OCI-LY1 (cell line): ENCODE data around the gene RFTN1.

Source experiments
- EZH2 ChIP-seq: fragments of 200-600 bp; sonication (generic), shearing (Covaris generic); IDR thresholded peaks from 2 replicates; pipeline ENCODE4 v1.8.0; 2017; ENCODE audit warnings: borderline replicate concordance, mixed run types, mild to moderate bottlenecking, antibody characterized with exemption, low read length, moderate library complexity, mixed read lengths
- TF ChIP-seq, protein P1 (sequence below): fragments of 200-600 bp; sonication (generic), shearing (Covaris generic); IDR thresholded peaks from 2 replicates; pipeline ENCODE4 v1.5.1; 2017; ENCODE audit warnings: mild to moderate bottlenecking, antibody characterized with exemption, low read length, moderate library complexity, mixed read lengths

DNA sequence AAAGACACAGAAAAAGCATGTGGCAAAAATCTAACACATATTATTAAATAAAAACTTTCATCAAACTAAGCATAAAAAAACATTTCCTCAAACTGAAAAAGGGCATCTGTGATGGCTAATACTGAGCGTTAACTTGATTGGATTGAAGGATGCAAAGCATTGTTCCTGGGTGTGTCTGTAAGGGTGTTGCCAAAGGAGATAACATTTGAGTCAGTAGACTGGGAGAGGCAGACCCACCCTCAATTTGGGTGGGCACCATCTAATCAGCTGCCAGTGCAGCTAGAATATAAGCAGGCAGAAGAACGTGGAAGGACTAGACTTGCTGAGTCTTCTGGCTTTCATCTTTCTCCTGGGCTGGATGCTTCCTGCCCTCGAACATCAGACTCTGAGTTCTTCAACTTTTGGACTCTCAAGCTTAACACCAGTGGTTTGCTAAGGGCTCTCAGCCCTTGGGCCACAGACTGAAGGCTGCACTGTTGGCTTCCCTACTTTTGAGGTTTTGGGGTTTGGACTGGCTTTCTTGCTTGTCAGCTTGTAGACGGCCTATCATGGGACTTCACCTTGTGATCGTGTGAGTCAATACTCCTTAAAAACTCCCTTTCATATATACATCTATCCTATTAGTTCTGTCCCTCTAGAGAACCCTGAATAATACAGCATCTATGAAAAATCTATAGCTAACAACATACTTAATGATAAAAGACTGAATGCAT is 46.3 kb upstream of the RFTN1 start:
- TF ChIP-seq, protein P1, sequence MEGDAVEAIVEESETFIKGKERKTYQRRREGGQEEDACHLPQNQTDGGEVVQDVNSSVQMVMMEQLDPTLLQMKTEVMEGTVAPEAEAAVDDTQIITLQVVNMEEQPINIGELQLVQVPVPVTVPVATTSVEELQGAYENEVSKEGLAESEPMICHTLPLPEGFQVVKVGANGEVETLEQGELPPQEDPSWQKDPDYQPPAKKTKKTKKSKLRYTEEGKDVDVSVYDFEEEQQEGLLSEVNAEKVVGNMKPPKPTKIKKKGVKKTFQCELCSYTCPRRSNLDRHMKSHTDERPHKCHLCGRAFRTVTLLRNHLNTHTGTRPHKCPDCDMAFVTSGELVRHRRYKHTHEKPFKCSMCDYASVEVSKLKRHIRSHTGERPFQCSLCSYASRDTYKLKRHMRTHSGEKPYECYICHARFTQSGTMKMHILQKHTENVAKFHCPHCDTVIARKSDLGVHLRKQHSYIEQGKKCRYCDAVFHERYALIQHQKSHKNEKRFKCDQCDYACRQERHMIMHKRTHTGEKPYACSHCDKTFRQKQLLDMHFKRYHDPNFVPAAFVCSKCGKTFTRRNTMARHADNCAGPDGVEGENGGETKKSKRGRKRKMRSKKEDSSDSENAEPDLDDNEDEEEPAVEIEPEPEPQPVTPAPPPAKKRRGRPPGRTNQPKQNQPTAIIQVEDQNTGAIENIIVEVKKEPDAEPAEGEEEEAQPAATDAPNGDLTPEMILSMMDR = no peak
- no peak for TF ChIP-seq EZH2
